NCI-H69 (cell line): Measurements from ENCODE around the gene MPL.
"Not testable (repeated sequence)": the region's sequence is repeated elsewhere in the genome, so short reads cannot be mapped to it uniquely, and the experiment has no call there.

Experiments used
- DNase-seq: peaks from one replicate; lab custom pipeline; 2025; lab: John Stamatoyannopoulos, UW

The MPL gene

GRCh38 chr1:43357251-43357650, 19.6 kb downstream of the MPL start:
- DNase-seq: no peak

GRCh38 chr1:43358121-43358745, 20.6 kb downstream of the MPL start:
- DNase-seq: peak; percentile 67

GRCh38 chr1:43358746-43359693, 21.4 kb downstream of the MPL start, which contains the start of gene CDC20:
Gene CDC20, plus strand, starts transcription at chr1:43358981. Its CDS starts 235 bp downstream, at chr1:43359216.
- DNase-seq: peak; percentile 98

GRCh38 chr1:43359696-43360095, 22.1 kb downstream of the MPL start:
- DNase-seq: no peak

GRCh38 chr1:43360616-43361015, 23.0 kb downstream of the MPL start:
- DNase-seq: no peak

- no peak for DNase-seq
Observed at GRCh38 chr1:43363283-43363934, 25.8 kb downstream of the MPL start.

- no peak for DNase-seq
Observed at GRCh38 chr1:43363935-43364525, 26.4 kb downstream of the MPL start.

GRCh38 chr1:43365678-43366077, 28.1 kb downstream of the MPL start:
- no peak for DNase-seq

- DNase-seq: peak; percentile 17
Observed at GRCh38 chr1:43366179-43366578, 28.6 kb downstream of the MPL start.

GRCh38 chr1:43366601-43367025, 29.0 kb downstream of the MPL start:
- DNase-seq: no peak

GRCh38 chr1:43367026-43367903, 29.6 kb downstream of the MPL start:
- DNase-seq: peak; percentile 55

- DNase-seq: peak; percentile 91
Observed at GRCh38 chr1:43367904-43368645, 30.5 kb downstream of the MPL start, which contains the start of gene ELOVL1. Gene ELOVL1, minus strand, starts transcription at chr1:43368011. Its CDS starts 2,402 bp downstream, at chr1:43365609.

- no peak for DNase-seq
Observed at GRCh38 chr1:43368646-43369020, 31.0 kb downstream of the MPL start.

GRCh38 chr1:43369779-43370178, 32.2 kb downstream of the MPL start:
- DNase-seq: not testable (repeated sequence)

- peak; percentile 3 for DNase-seq
Observed at GRCh38 chr1:43370564-43370963, 32.9 kb downstream of the MPL start.

- no peak for DNase-seq
Observed at GRCh38 chr1:43372172-43372571, 34.6 kb downstream of the MPL start.

GRCh38 chr1:43373066-43373940, 35.7 kb downstream of the MPL start:
- DNase-seq: no peak

- no peak for DNase-seq
Observed at GRCh38 chr1:43376723-43377235, 39.2 kb downstream of the MPL start.

GRCh38 chr1:43377831-43378230, 40.2 kb downstream of the MPL start:
- no peak for DNase-seq
